Activated naive CD4-positive, alpha-beta T cell treated with anti-CD3 and anti-CD28 coated beads, Interleukin-2, amount 10 ng/mL, durations not matched to agents 7 days and 5 days (primary cell): ENCODE measurements around the gene POLR1A.

ENCODE experiments used
- CTCF ChIA-PET: fragments of 350-600 bp; sonication (Branson Sonifier 250); formaldehyde crosslinking; loops from one replicate; lab custom pipeline; 2021; ENCODE audit warnings: antibody characterized with exemption; lab: Charles Lee
- DNase-seq: peaks from one replicate; pipeline ENCODE4 v3.0.0-alpha.2; 2020
- H3K27ac Mint-ChIP-seq: one replicate; pipeline ENCODE4 v1.8.0; 2021; ENCODE audit warnings: mild to moderate bottlenecking, moderate library complexity, mixed read lengths
- H3K27me3 Mint-ChIP-seq: one replicate; pipeline ENCODE4 v1.8.0; 2021; ENCODE audit warnings: mild to moderate bottlenecking, mixed read lengths
- H3K36me3 Mint-ChIP-seq: one replicate; pipeline ENCODE4 v1.8.0; 2021; ENCODE audit warnings: mixed read lengths
- H3K4me1 Mint-ChIP-seq: one replicate; pipeline ENCODE4 v1.8.0; 2021; ENCODE audit warnings: mixed read lengths
- H3K4me3 Mint-ChIP-seq: one replicate; pipeline ENCODE4 v1.8.0; 2021; ENCODE audit warnings: mild to moderate bottlenecking, moderate library complexity, mixed read lengths
- H3K9me3 Mint-ChIP-seq: one replicate; pipeline ENCODE4 v1.8.0; 2021; ENCODE audit warnings: mixed read lengths

POLR1A gene

GRCh38 chr2:86105252-86105968, at the start of gene POLR1A:
TSS of gene POLR1A (minus strand) at chr2:86105886. CDS start at chr2:86105776, 110 bp downstream.
- H3K4me1 Mint-ChIP-seq: peaks cover 60% of the 10 kb centered on the region
- peaks cover 3% of the 10 kb centered on the region for H3K9me3 Mint-ChIP-seq
- peaks cover 46% of the 10 kb centered on the region for H3K36me3 Mint-ChIP-seq
- no peaks in the 10 kb centered on the region for H3K27me3 Mint-ChIP-seq
- peak within 1 kb of the TSS; percentile 96 for H3K27ac Mint-ChIP-seq
- H3K4me3 Mint-ChIP-seq: peak within 1 kb of the TSS; percentile 85
- DNase-seq: peak; percentile 88
- CTCF ChIA-PET: interaction anchor here (0.8 to 1.6 kb wide), 4 partner anchors 20 to 376 kb away, joined by 3 to 6 read pairs (median 4); no protein-coding TSS in a partner anchor

GRCh38 chr2:86150502-86150901, 44.8 kb upstream of the POLR1A start:
- Mint-ChIP-seq H3K27me3 (no peaks in the 10 kb centered on the region), H3K4me3 (no peak overlapping the region), H3K4me1 (no peaks in the 10 kb centered on the region), H3K27ac (no peak overlapping the region), H3K9me3 (no peaks in the 10 kb centered on the region), H3K36me3 (peaks cover 67% of the 10 kb centered on the region)
- CTCF ChIA-PET: interaction anchor here (1.2 kb wide), 1 partner anchor 323 kb away, joined by 4 read pairs; no protein-coding TSS in a partner anchor
- DNase-seq: no peak

GRCh38 chr2:86147793-86148192, 42.1 kb upstream of the POLR1A start:
- no peak for DNase-seq
- Mint-ChIP-seq H3K4me3 (no peak overlapping the region), H3K27ac (no peak overlapping the region), H3K36me3 (peaks cover 72% of the 10 kb centered on the region), H3K9me3 (no peaks in the 10 kb centered on the region), H3K4me1 (no peaks in the 10 kb centered on the region), H3K27me3 (no peaks in the 10 kb centered on the region)
- CTCF ChIA-PET: interaction anchor here (0.6 to 1.3 kb wide), 2 partner anchors 25 to 225 kb away, joined by 3 read pairs; no protein-coding TSS in a partner anchor

- Mint-ChIP-seq H3K9me3 (no peaks in the 10 kb centered on the region), H3K4me1 (no peaks in the 10 kb centered on the region), H3K27me3 (no peaks in the 10 kb centered on the region), H3K36me3 (peaks cover 76% of the 10 kb centered on the region), H3K4me3 (no peak overlapping the region), H3K27ac (no peak overlapping the region)
- CTCF ChIA-PET: no interaction called here
- no peak for DNase-seq
Observed at GRCh38 chr2:86143926-86144685, 38.4 kb upstream of the POLR1A start.

- CTCF ChIA-PET: no interaction called here
- H3K27me3 Mint-ChIP-seq: no peaks in the 10 kb centered on the region
- peaks cover 77% of the 10 kb centered on the region for H3K36me3 Mint-ChIP-seq
- no peaks in the 10 kb centered on the region for H3K9me3 Mint-ChIP-seq
- no peak overlapping the region for H3K4me3 Mint-ChIP-seq
- no peaks in the 10 kb centered on the region for H3K4me1 Mint-ChIP-seq
- no peak for DNase-seq
- H3K27ac Mint-ChIP-seq: no peak overlapping the region
Observed at GRCh38 chr2:86143307-86143706, 37.6 kb upstream of the POLR1A start.

GRCh38 chr2:86142436-86143257, 37.0 kb upstream of the POLR1A start:
- Mint-ChIP-seq H3K27me3 (no peaks in the 10 kb centered on the region), H3K27ac (no peak overlapping the region), H3K36me3 (peaks cover 77% of the 10 kb centered on the region), H3K4me1 (no peaks in the 10 kb centered on the region), H3K4me3 (no peak overlapping the region), H3K9me3 (no peaks in the 10 kb centered on the region)
- CTCF ChIA-PET: no interaction called here
- DNase-seq: no peak

- no peak overlapping the region for H3K27ac Mint-ChIP-seq
- no peaks in the 10 kb centered on the region for H3K9me3 Mint-ChIP-seq
- CTCF ChIA-PET: no interaction called here
- peaks cover 82% of the 10 kb centered on the region for H3K36me3 Mint-ChIP-seq
- no peak overlapping the region for H3K4me3 Mint-ChIP-seq
- no peaks in the 10 kb centered on the region for H3K27me3 Mint-ChIP-seq
- H3K4me1 Mint-ChIP-seq: no peaks in the 10 kb centered on the region
- DNase-seq: no peak
Observed at GRCh38 chr2:86140969-86141392, 35.3 kb upstream of the POLR1A start.

- CTCF ChIA-PET: no interaction called here
- H3K27me3 Mint-ChIP-seq: no peaks in the 10 kb centered on the region
- H3K4me3 Mint-ChIP-seq: no peak overlapping the region
- no peaks in the 10 kb centered on the region for H3K4me1 Mint-ChIP-seq
- H3K9me3 Mint-ChIP-seq: no peaks in the 10 kb centered on the region
- peaks cover 86% of the 10 kb centered on the region for H3K36me3 Mint-ChIP-seq
- H3K27ac Mint-ChIP-seq: peak overlapping the region; percentile 53
- no peak for DNase-seq
Observed at GRCh38 chr2:86139981-86140380, 34.3 kb upstream of the POLR1A start.

- H3K9me3 Mint-ChIP-seq: no peaks in the 10 kb centered on the region
- no peak overlapping the region for H3K4me3 Mint-ChIP-seq
- no peaks in the 10 kb centered on the region for H3K27me3 Mint-ChIP-seq
- CTCF ChIA-PET: no interaction called here
- no peak for DNase-seq
- H3K36me3 Mint-ChIP-seq: peaks cover 81% of the 10 kb centered on the region
- H3K4me1 Mint-ChIP-seq: no peaks in the 10 kb centered on the region
- H3K27ac Mint-ChIP-seq: no peak overlapping the region
Observed at GRCh38 chr2:86138736-86139625, 33.3 kb upstream of the POLR1A start.

GRCh38 chr2:86136141-86136540, 30.5 kb upstream of the POLR1A start:
- Mint-ChIP-seq H3K4me1 (no peaks in the 10 kb centered on the region), H3K9me3 (no peaks in the 10 kb centered on the region), H3K27ac (no peak overlapping the region), H3K27me3 (no peaks in the 10 kb centered on the region), H3K4me3 (no peak overlapping the region), H3K36me3 (peaks cover 83% of the 10 kb centered on the region)
- CTCF ChIA-PET: interaction anchor here (1.4 kb wide), 1 partner anchor 309 kb away, joined by 3 read pairs; no protein-coding TSS in a partner anchor
- no peak for DNase-seq

- DNase-seq: no peak
- no peaks in the 10 kb centered on the region for H3K9me3 Mint-ChIP-seq
- no peak overlapping the region for H3K4me3 Mint-ChIP-seq
- H3K27me3 Mint-ChIP-seq: no peaks in the 10 kb centered on the region
- H3K27ac Mint-ChIP-seq: no peak overlapping the region
- H3K36me3 Mint-ChIP-seq: peaks cover 83% of the 10 kb centered on the region
- no peaks in the 10 kb centered on the region for H3K4me1 Mint-ChIP-seq
- CTCF ChIA-PET: interaction anchor here (1.4 kb wide), 1 partner anchor 308 kb away, joined by 3 read pairs; no protein-coding TSS in a partner anchor
Observed at GRCh38 chr2:86135653-86136052, 30.0 kb upstream of the POLR1A start.

GRCh38 chr2:86134709-86135108, 29.0 kb upstream of the POLR1A start:
- H3K9me3 Mint-ChIP-seq: no peaks in the 10 kb centered on the region
- peaks cover 78% of the 10 kb centered on the region for H3K36me3 Mint-ChIP-seq
- no peak for DNase-seq
- no peaks in the 10 kb centered on the region for H3K4me1 Mint-ChIP-seq
- H3K4me3 Mint-ChIP-seq: no peak overlapping the region
- H3K27me3 Mint-ChIP-seq: no peaks in the 10 kb centered on the region
- CTCF ChIA-PET: interaction anchor here (1.1 kb wide), 1 partner anchor 247 kb away, joined by 4 read pairs; the partner anchor contains the start of gene ST3GAL5
- no peak overlapping the region for H3K27ac Mint-ChIP-seq

GRCh38 chr2:86124683-86125082, 19.0 kb upstream of the POLR1A start:
- Mint-ChIP-seq H3K9me3 (no peaks in the 10 kb centered on the region), H3K27ac (no peak overlapping the region), H3K4me3 (no peak overlapping the region), H3K4me1 (no peaks in the 10 kb centered on the region), H3K36me3 (peaks cover 69% of the 10 kb centered on the region), H3K27me3 (no peaks in the 10 kb centered on the region)
- DNase-seq: no peak
- CTCF ChIA-PET: no interaction called here
